Urinary bladder (tissue), 4 donors: ENCODE data around the gene GPR18. TPM values are rescaled to one million over a fixed set of nuclear protein-coding genes. Genes with fewer than 3 reads are reported as not detected.

ENCODE experiments used
- DNase-seq: peaks from one replicate; pipeline ENCODE4 v3.0.0-alpha.2; 2015; ENCODE audit errors: extremely low spot score
- H3K27ac ChIP-seq: one replicate; pipeline ENCODE4 v1.5.1; 2013; ENCODE audit warnings: low read depth, mild to moderate bottlenecking, moderate library complexity
- H3K36me3 ChIP-seq: one replicate; pipeline ENCODE4 v1.6.1; 2013; ENCODE audit warnings: mild to moderate bottlenecking, moderate library complexity; ENCODE audit not compliant: insufficient read depth
- H3K4me1 ChIP-seq: one replicate; pipeline ENCODE4 v1.6.1; 2013; ENCODE audit warnings: mild to moderate bottlenecking, moderate library complexity; ENCODE audit not compliant: insufficient read depth
- H3K4me3 ChIP-seq: one replicate; pipeline ENCODE4 v1.5.1; 2013; ENCODE audit warnings: low read depth, low read length
- WGBS: extraction: QIAGEN DNeasy Blood & Tissue Kit; methylation state at CpG from one replicate; pipeline ENCODE4 v1.1.7; 2013; 5-methylcytosine and 5-hydroxymethylcytosine counted together
- polyA plus RNA-seq: library from polyadenylated mRNA; stranded (reverse); fragments of 200-250 nt; gene quantifications from one replicate; pipeline ENCODE4 v1.2.3, GENCODE V29; 2013
- total RNA-seq: library from RNA; depleted of rRNA; stranded (reverse); fragments of >200 nt; gene quantifications from one replicate; pipeline ENCODE4 v1.2.3, GENCODE V29; 2014
- donor health status: healthy with polysubstance abuse.
- donor health status: healthy.

Gene GPR18
- total and polyA plus RNA-seq, 2 donors = 0.63 TPM; not detected in 1

GRCh38 chr13:99268822-99269221 lies 10.6 kb upstream of the GPR18 start:
- H3K36me3 ChIP-seq = no peaks in the 10 kb centered on the region
- no peak for DNase-seq
- 82% methylated on average over 3 of the region's 3 CpGs for WGBS
- H3K4me1 ChIP-seq = no peaks in the 10 kb centered on the region
- H3K4me3 ChIP-seq = no peak overlapping the region
- H3K27ac ChIP-seq = no peak overlapping the region

- no peak overlapping the region for H3K27ac ChIP-seq
- no peaks in the 10 kb centered on the region for H3K36me3 ChIP-seq
- no peak for DNase-seq
- H3K4me3 ChIP-seq = no peak overlapping the region
- no peaks in the 10 kb centered on the region for H3K4me1 ChIP-seq
- 89% methylated on average over 4 of the region's 4 CpGs for WGBS
Observed at GRCh38 chr13:99267927-99268326, 9.7 kb upstream of the GPR18 start.

GRCh38 chr13:99266827-99267226 lies 8.6 kb upstream of the GPR18 start:
- H3K27ac ChIP-seq = no peak overlapping the region
- WGBS = 92% methylated on average over 6 of the region's 6 CpGs
- no peaks in the 10 kb centered on the region for H3K4me1 ChIP-seq
- DNase-seq = no peak
- H3K36me3 ChIP-seq = no peaks in the 10 kb centered on the region
- H3K4me3 ChIP-seq = no peak overlapping the region

DNA sequence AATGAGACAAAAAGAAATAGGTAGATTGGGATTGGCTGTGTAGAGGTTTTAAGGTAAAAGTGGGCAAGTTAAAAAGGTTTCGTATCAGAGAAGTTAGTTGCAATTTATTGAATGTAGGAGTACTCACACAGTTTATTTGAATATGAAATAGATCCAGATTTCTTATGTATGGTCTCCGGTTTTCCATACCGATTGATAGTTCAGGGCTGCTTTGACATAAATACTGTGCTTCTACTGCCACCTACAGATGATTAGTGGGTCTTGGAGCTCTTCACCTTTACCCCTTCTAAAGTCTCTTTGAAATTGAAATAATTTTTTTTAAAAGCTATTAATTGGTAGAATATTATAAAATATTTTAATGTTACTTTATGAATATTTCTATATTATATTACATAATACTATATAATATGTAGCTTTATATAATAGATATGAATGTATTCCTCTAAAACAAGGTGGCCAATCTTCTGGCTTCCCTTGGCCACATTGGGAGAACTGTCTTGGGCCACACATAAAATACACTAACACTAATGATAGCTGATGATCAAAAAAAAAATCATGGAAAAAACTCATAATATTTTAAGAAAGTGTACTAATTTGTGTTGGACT lies 7.7 kb upstream of the GPR18 start:
- Histone ChIP-seq H3K4me3 (no peak overlapping the region), H3K27ac (no peak overlapping the region), H3K36me3 (no peaks in the 10 kb centered on the region), H3K4me1 (no peaks in the 10 kb centered on the region)
- DNase-seq = no peak
- 43% methylated on average over 3 of the region's 3 CpGs for WGBS

DNA sequence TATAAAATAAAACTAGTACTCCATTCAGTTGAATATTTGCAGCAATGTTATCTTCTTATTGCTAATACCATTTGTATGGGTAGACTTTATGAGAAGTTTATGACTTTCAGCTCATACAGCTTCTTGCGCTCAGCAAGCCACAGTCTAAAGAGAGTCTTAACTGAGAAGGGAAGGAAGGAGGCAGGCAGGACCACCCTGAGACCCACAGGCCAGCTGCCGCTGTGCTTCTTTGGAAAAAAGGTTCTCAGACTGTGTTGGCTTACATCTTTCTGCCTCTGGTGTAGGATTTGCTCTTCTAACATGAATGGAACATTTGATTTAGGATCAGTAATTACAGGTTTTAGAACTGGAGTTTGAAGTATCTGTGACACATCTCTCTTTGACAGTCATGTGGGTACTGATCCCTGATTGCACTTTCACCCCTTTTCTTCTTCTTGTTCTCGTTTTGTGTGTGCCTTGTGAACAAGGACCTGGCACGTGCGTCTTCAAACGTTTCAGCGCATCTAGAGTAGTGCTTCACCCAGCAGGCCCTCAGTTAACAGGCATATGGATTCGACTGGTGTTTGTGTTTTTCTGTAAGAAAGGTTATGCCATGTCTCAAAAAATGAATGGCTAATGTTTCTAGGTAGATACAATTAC lies 7.1 kb upstream of the GPR18 start:
- no peaks in the 10 kb centered on the region for H3K36me3 ChIP-seq
- 78% methylated on average over 8 of the region's 8 CpGs for WGBS
- H3K4me1 ChIP-seq = no peaks in the 10 kb centered on the region
- no peak for DNase-seq
- no peak overlapping the region for H3K27ac ChIP-seq
- H3K4me3 ChIP-seq = no peak overlapping the region

- no peak overlapping the region for H3K4me3 ChIP-seq
- no peak for DNase-seq
- no peaks in the 10 kb centered on the region for H3K4me1 ChIP-seq
- no peaks in the 10 kb centered on the region for H3K36me3 ChIP-seq
- no peak overlapping the region for H3K27ac ChIP-seq
- 25% methylated on average over 1 of the region's 1 CpG for WGBS
Observed at GRCh38 chr13:99264051-99264450, 5.9 kb upstream of the GPR18 start.

GRCh38 chr13:99263126-99263785 lies 5.1 kb upstream of the GPR18 start:
- Histone ChIP-seq H3K36me3 (no peaks in the 10 kb centered on the region), H3K27ac (no peak overlapping the region), H3K4me3 (no peak overlapping the region), H3K4me1 (no peaks in the 10 kb centered on the region)
- no peak for DNase-seq
- WGBS = 83% methylated on average over 7 of the region's 7 CpGs

DNA sequence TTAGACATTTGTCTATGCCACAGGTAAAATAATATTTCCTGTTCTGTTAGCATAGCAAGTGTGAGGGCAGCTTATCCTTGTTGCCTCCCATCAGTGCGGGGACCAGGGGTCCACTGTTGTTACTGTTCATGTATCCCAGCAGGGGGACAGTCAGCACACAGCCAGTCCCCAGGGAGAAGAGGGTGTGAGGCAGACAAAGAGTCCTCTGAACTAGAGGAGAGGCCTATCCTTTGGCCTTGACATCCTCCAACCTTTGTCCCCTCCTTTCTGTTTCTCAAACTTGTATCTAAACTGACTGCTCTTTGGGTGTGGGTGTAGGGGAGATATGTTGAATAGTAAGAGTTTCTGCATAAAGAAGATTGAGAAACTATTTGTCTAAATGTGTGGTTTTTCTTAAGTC lies 2.9 kb upstream of the GPR18 start:
- no peak for DNase-seq
- WGBS = 94% methylated on average over 1 of the region's 1 CpG
- H3K4me3 ChIP-seq = no peak overlapping the region
- H3K4me1 ChIP-seq = no peaks in the 10 kb centered on the region
- H3K36me3 ChIP-seq = no peaks in the 10 kb centered on the region
- no peak overlapping the region for H3K27ac ChIP-seq

GRCh38 chr13:99260216-99260615 lies 2.0 kb upstream of the GPR18 start:
- WGBS = 88% methylated on average over 5 of the region's 5 CpGs
- H3K4me1 ChIP-seq = no peaks in the 10 kb centered on the region
- H3K36me3 ChIP-seq = peaks cover 1% of the 10 kb centered on the region
- no peak for DNase-seq
- no peak overlapping the region for H3K27ac ChIP-seq
- no peak overlapping the region for H3K4me3 ChIP-seq

GRCh38 chr13:99258946-99259345 lies 767 bp upstream of the GPR18 start:
- Histone ChIP-seq H3K4me1 (no peaks in the 10 kb centered on the region), H3K36me3 (peaks cover 1% of the 10 kb centered on the region), H3K27ac (no peak overlapping the region), H3K4me3 (no peak overlapping the region)
- DNase-seq = no peak
- WGBS = 90% methylated on average over 3 of the region's 3 CpGs

- Histone ChIP-seq H3K4me1 (no peaks in the 10 kb centered on the region), H3K36me3 (peaks cover 1% of the 10 kb centered on the region), H3K4me3 (no peak overlapping the region), H3K27ac (no peak overlapping the region)
- WGBS = 81% methylated on average over 2 of the region's 2 CpGs
- no peak for DNase-seq
Observed at GRCh38 chr13:99257291-99257690, 888 bp downstream of the GPR18 start.

GRCh38 chr13:99256709-99257108 lies 1.5 kb downstream of the GPR18 start:
- DNase-seq = no peak
- Histone ChIP-seq H3K27ac (no peak overlapping the region), H3K4me1 (no peaks in the 10 kb centered on the region), H3K36me3 (peaks cover 1% of the 10 kb centered on the region), H3K4me3 (no peak overlapping the region)
- 81% methylated on average over 3 of the region's 3 CpGs for whole genome bisulfite sequencing

DNA sequence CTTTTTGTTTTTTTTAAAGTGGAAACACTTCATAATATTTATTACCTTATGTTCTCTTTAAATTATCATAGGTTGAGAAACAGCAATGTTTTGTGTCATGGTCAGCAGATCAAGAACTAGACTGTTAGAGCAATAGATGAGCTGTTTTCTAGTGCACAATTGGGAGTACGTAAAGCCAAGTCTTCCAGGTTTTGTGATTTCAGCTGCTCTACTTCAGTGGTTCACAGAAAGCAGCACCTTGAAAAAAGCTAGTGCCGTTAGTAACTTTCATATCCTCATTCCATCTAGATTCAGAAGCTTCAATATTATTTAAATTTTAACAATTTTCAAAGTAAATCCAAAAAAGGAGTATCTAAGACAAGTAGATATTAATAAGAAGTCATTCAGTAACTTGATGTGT lies 1.9 kb downstream of the GPR18 start:
- Histone ChIP-seq H3K27ac (no peak overlapping the region), H3K4me3 (no peak overlapping the region), H3K36me3 (peaks cover 1% of the 10 kb centered on the region), H3K4me1 (no peaks in the 10 kb centered on the region)
- DNase-seq = no peak
- 93% methylated on average over 2 of the region's 2 CpGs for WGBS

GRCh38 chr13:99255271-99255670 lies 2.9 kb downstream of the GPR18 start:
- no peak overlapping the region for H3K27ac ChIP-seq
- WGBS = 71% methylated on average over 10 of the region's 10 CpGs
- DNase-seq = no peak

More at GRCh38 chr13:99255271-99255670, 2.9 kb downstream of the GPR18 start:
- Histone ChIP-seq H3K36me3 (peaks cover 1% of the 10 kb centered on the region), H3K4me3 (no peak overlapping the region), H3K4me1 (no peaks in the 10 kb centered on the region)
